Astrocyte of the cerebellum (primary cell): ENCODE results near the gene SRPK1.

Experiments used
- DNase-seq: peaks from one replicate; pipeline ENCODE4 v3.0.0-alpha.2; 2011; ENCODE audit warnings: low read depth
- H3K4me3 ChIP-seq: 2 replicates; pipeline ENCODE4 v1.5.1; 2011; ENCODE audit warnings: mild to moderate bottlenecking, low read depth, low read length, moderate library complexity
- in situ Hi-C: cut with HindIII; loops from 2 replicates; pipeline ENCODE4 v1.10.0; 2017; ENCODE audit warnings: low sequenced_read_pairs
- TF ChIP-seq, protein P1 (sequence below): IDR thresholded peaks from 2 replicates; pipeline ENCODE4 v1.5.1; 2012; ENCODE audit warnings: low read length, low read depth, moderate library complexity, mild to moderate bottlenecking; ENCODE audit errors: missing control alignments

Gene SRPK1

GRCh38 chr6:35931120-35931561 lies 10.2 kb upstream of the SRPK1 start:
- in situ Hi-C loops = no loop called here
- H3K4me3 ChIP-seq = no peak overlapping the region
- no peak for DNase-seq
- TF ChIP-seq, protein P1, sequence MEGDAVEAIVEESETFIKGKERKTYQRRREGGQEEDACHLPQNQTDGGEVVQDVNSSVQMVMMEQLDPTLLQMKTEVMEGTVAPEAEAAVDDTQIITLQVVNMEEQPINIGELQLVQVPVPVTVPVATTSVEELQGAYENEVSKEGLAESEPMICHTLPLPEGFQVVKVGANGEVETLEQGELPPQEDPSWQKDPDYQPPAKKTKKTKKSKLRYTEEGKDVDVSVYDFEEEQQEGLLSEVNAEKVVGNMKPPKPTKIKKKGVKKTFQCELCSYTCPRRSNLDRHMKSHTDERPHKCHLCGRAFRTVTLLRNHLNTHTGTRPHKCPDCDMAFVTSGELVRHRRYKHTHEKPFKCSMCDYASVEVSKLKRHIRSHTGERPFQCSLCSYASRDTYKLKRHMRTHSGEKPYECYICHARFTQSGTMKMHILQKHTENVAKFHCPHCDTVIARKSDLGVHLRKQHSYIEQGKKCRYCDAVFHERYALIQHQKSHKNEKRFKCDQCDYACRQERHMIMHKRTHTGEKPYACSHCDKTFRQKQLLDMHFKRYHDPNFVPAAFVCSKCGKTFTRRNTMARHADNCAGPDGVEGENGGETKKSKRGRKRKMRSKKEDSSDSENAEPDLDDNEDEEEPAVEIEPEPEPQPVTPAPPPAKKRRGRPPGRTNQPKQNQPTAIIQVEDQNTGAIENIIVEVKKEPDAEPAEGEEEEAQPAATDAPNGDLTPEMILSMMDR = no peak

- in situ Hi-C loops = no loop called here
- no peak for DNase-seq
- TF ChIP-seq, protein P1 = no peak
- no peak overlapping the region for H3K4me3 ChIP-seq
Observed at GRCh38 chr6:35929601-35930000, 8.7 kb upstream of the SRPK1 start.

DNA sequence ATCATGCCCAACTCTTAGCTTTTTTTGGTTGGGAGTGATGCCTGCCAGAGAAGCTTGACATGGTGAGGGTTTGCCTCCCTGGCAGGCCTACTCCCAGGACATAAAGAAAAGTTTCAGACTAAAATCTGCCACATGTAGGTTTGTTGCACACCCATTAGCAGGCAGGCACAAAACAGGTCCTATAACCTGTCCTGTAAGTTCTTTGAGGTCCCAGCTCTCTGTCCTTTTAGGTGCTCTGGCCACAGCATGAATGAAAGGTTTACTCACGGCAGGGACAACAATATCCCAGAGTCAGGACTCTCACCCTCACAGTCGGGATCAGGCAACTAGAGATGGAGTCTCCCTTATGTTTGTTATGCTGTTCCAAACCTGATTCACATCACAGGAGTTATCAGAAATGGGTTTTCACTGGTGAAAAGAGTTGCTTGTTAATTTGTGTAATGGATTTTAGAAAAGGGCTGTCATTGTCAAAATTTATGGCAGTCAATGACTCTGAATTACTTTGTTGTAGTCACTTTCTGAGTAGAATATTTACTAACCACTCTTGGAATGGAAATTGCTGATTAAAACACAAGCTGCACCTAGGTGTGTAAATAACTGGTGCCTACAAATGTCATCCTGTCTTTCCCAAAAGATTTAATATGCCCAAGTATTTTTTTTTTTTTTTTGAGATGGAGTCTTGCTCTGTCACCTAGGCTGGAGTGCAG lies 5.8 kb upstream of the SRPK1 start:
- TF ChIP-seq, protein P1 = no peak
- no peak for DNase-seq
- in situ Hi-C loops = no loop called here
- H3K4me3 ChIP-seq = no peak overlapping the region

- TF ChIP-seq, protein P1 = no peak
- in situ Hi-C loops = no loop called here
Observed at GRCh38 chr6:35925961-35926360, 5.1 kb upstream of the SRPK1 start.

DNA sequence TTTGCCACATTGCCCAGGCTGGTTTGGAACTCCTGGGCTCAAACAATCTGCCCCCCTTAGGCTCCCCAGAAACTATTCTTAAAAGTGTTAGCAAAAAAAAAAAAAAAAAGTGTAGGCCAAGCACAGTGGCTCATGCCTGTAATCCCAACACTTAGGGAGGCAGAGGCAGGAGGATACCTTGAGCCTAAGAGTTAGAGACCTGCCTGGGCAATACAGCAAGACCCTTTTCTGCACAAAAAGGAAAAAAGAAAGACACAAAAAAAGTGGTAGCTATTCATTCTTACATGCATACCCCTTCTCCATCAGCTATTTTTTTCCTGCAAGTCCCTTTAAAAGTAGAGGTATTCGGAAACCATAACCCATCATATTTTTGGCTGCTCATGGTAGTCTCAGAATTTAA lies 3.2 kb upstream of the SRPK1 start:
- DNase-seq = no peak
- TF ChIP-seq, protein P1 = no peak
- in situ Hi-C loops = no loop called here
- no peak overlapping the region for H3K4me3 ChIP-seq

More at GRCh38 chr6:35925961-35926360, 5.1 kb upstream of the SRPK1 start:
- no peak overlapping the region for H3K4me3 ChIP-seq
- DNase-seq = no peak

DNA sequence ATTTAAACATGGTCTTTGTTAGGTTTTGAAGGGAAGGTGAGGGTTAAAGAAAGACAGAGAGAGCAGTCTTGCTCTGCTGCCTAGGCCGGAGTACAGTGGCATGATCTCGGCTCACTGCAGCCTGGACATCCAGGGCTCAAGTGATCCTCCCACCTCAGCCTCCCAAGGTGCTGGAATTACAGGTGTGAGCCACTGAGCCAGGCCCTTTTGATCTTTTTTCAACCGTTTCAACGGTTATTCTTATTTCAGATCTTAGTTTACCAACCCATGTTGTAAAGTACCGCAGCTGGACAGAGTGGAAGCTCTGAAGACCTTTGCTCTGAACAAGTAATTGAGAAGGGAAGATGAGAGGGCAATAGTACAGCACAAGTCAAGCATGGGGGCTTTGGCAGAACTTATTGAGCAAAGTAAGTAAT lies 1.2 kb upstream of the SRPK1 start:
- TF ChIP-seq, protein P1 = no peak
- H3K4me3 ChIP-seq = no peak overlapping the region
- in situ Hi-C loops = no loop called here
- DNase-seq = no peak
